Cardiac muscle cell (in vitro differentiated cells and primary cell): ENCODE measurements around the gene VWF. TPM values are rescaled to one million over a fixed set of nuclear protein-coding genes. Genes with fewer than 3 reads are reported as not detected.
"Not testable (repeated sequence)": the region's sequence is repeated elsewhere in the genome, so short reads cannot be mapped to it uniquely, and the experiment has no call there.

ENCODE experiments used
- DNase-seq, 2 donors: peaks; one replicate each; pipeline versions ENCODE4 v3.0.0 to v3.0.0-alpha.2; 2010 to 2017; ENCODE audit warnings: low read depth in 1 of 2, low spot score in 1 of 2
- H3K27ac ChIP-seq: fragments of 200-600 bp; sonication (generic); 2 replicates; pipeline ENCODE4 v1.5.1; 2016
- H3K27me3 ChIP-seq: fragments of 200-600 bp; sonication (generic); 2 replicates; pipeline ENCODE4 v1.6.0; 2016; ENCODE audit warnings: control low read depth
- H3K36me3 ChIP-seq: fragments of 200-600 bp; sonication (generic); 2 replicates; pipeline ENCODE4 v1.5.1; 2016; ENCODE audit warnings: control low read depth
- H3K4me1 ChIP-seq: fragments of 200-600 bp; sonication (generic); 2 replicates; pipeline ENCODE4 v1.8.1; 2017; ENCODE audit warnings: low read depth, mild to moderate bottlenecking, mixed run types
- H3K4me3 ChIP-seq: fragments of 200-600 bp; sonication (generic); 2 replicates; pipeline ENCODE4 v1.5.1; 2016; ENCODE audit warnings: mild to moderate bottlenecking
- H3K9me3 ChIP-seq: fragments of 200-600 bp; sonication (generic); 2 replicates; pipeline ENCODE4 v1.5.1; 2017; ENCODE audit warnings: low read depth, mild to moderate bottlenecking, control low read depth
- CTCF ChIP-seq: IDR thresholded peaks from 2 replicates; pipeline ENCODE4 v1.5.1; 2012; ENCODE audit warnings: low read depth, mild to moderate bottlenecking, low read length
- polyA plus RNA-seq: library from polyadenylated mRNA; unstranded; fragments of >200 nt; fragmentation: Nextera tagmentation; extraction: Ambion mirVana; gene quantifications from 2 replicates; pipeline ENCODE4 v1.2.1, GENCODE V29; 2016
- total RNA-seq: library from RNA; depleted of rRNA; stranded (reverse); fragments of >200 nt; gene quantifications from 2 replicates; pipeline ENCODE4 v1.2.3, GENCODE V29; 2016

VWF gene
- total and polyA plus RNA-seq, 2 experiments from 2014 or later: 0.03 TPM; not detected in 1

- Histone ChIP-seq H3K4me3 (no peak overlapping the region), H3K4me1 (no peaks in the 10 kb centered on the region), H3K9me3 (no peaks in the 10 kb centered on the region), H3K27me3 (no peaks in the 10 kb centered on the region), H3K36me3 (no peaks in the 10 kb centered on the region), H3K27ac (no peak overlapping the region)
- TF ChIP-seq CTCF: no peak
- DNase-seq: no peak
Observed at GRCh38 chr12:6032726-6033125, 91.7 kb downstream of the VWF start.

- Histone ChIP-seq H3K27me3 (no peaks in the 10 kb centered on the region), H3K4me1 (no peaks in the 10 kb centered on the region), H3K27ac (no peak overlapping the region), H3K9me3 (no peaks in the 10 kb centered on the region), H3K4me3 (no peak overlapping the region), H3K36me3 (no peaks in the 10 kb centered on the region)
- no peak for TF ChIP-seq CTCF
- DNase-seq: no peak
Observed at GRCh38 chr12:6031001-6031400, 93.5 kb downstream of the VWF start.

GRCh38 chr12:6030081-6030480 is 94.4 kb downstream of the VWF start:
- H3K27me3 ChIP-seq: no peaks in the 10 kb centered on the region
- H3K4me3 ChIP-seq: no peak overlapping the region
- TF ChIP-seq CTCF: no peak
- no peak for DNase-seq
- H3K27ac ChIP-seq: no peak overlapping the region
- no peaks in the 10 kb centered on the region for H3K9me3 ChIP-seq
- H3K4me1 ChIP-seq: no peaks in the 10 kb centered on the region
- no peaks in the 10 kb centered on the region for H3K36me3 ChIP-seq

GRCh38 chr12:6029401-6029800 is 95.1 kb downstream of the VWF start:
- Histone ChIP-seq H3K36me3 (no peaks in the 10 kb centered on the region), H3K4me1 (no peaks in the 10 kb centered on the region), H3K27me3 (no peaks in the 10 kb centered on the region), H3K27ac (no peak overlapping the region), H3K4me3 (no peak overlapping the region), H3K9me3 (no peaks in the 10 kb centered on the region)
- DNase-seq: no peak
- no peak for TF ChIP-seq CTCF

- no peaks in the 10 kb centered on the region for H3K4me1 ChIP-seq
- H3K27me3 ChIP-seq: no peaks in the 10 kb centered on the region
- no peak for TF ChIP-seq CTCF
- no peak overlapping the region for H3K4me3 ChIP-seq
- no peaks in the 10 kb centered on the region for H3K36me3 ChIP-seq
- no peak overlapping the region for H3K27ac ChIP-seq
- no peak for DNase-seq
- no peaks in the 10 kb centered on the region for H3K9me3 ChIP-seq
Observed at GRCh38 chr12:6026998-6027397, 97.5 kb downstream of the VWF start.

GRCh38 chr12:6025703-6026298 is 98.7 kb downstream of the VWF start:
- not testable (repeated sequence) for DNase-seq

GRCh38 chr12:6024066-6024465 is 100.4 kb downstream of the VWF start:
- not testable (repeated sequence) for H3K27ac ChIP-seq, H3K4me1 ChIP-seq, H3K4me3 ChIP-seq, H3K27me3 ChIP-seq, H3K9me3 ChIP-seq, H3K36me3 ChIP-seq, DNase-seq

More at GRCh38 chr12:6025703-6026298, 98.7 kb downstream of the VWF start:
- H3K27ac ChIP-seq, H3K9me3 ChIP-seq, H3K4me1 ChIP-seq, H3K27me3 ChIP-seq, H3K4me3 ChIP-seq, H3K36me3 ChIP-seq: not testable (repeated sequence)
